Uterus (tissue), 2 donors: ENCODE data around the gene ACKR2.

Source experiments
- CTCF ChIP-seq, 4 experiments: fragments of 200-600 bp in 2 of 4; fragments of 450-650 bp in 2 of 4; sonication (generic) in 2 of 4; IDR thresholded peaks; one replicate each; pipeline ENCODE4 v1.5.1; 2016 to 2019; ENCODE audit warnings: antibody characterized with exemption in 4 of 4, mild to moderate bottlenecking in 2 of 4, moderate library complexity in 1 of 4
- POLR2A ChIP-seq, 2 donors: fragments of 450-650 bp; IDR thresholded peaks; one replicate each; pipeline ENCODE4 v1.6.1; 2016; ENCODE audit warnings: antibody characterized with exemption in 2 of 2, mild to moderate bottlenecking in 1 of 2, moderate library complexity in 1 of 2

GRCh38 chr3:42898896-42899675, 89.8 kb downstream of the ACKR2 start:
- TF ChIP-seq POLR2A (IDR thresholded peaks at IDR 0.05) (no peak), CTCF (IDR thresholded peaks at IDR 0.05) (no peak)
